IMR-90 (cell line): ENCODE results near the gene DIO1. TPM values are rescaled to one million over a fixed set of nuclear protein-coding genes. Genes with fewer than 3 reads are reported as not detected.

Experiments
- ATAC-seq: fragments of 200-7000 bp; cut with Tn5 transposase; 2 replicates; pipeline ENCODE4 v1.9.1; 2020; ENCODE audit warnings: low read depth, mild to moderate bottlenecking, moderate library complexity
- BruUV-seq: library from RNA; stranded (reverse); fragments of 400-500 nt; replicated peaks from 2 replicates; lab custom pipeline; 2021; lab: Mats Ljungman, UMichigan
- CTCF ChIA-PET: fragments of 300-600 bp; formaldehyde crosslinking; extraction: SDS; loops from one replicate; lab custom pipeline; 2021; ENCODE audit warnings: antibody characterized with exemption; lab: Yijun Ruan, JAX
- POLR2A ChIA-PET: fragments of 300-600 bp; sonication (Branson Sonifier 250); formaldehyde crosslinking; loops from one replicate; lab custom pipeline; 2022; ENCODE audit warnings: antibody characterized with exemption; ENCODE audit not compliant: unreplicated experiment; lab: Charles Lee
- DNase-seq: peaks from one replicate; pipeline ENCODE4 v3.0.0; 2013
- H2AFZ ChIP-seq: replicated peaks from 2 replicates; pipeline ENCODE3; 2013; ENCODE audit warnings: low read length, mild to moderate bottlenecking; ENCODE audit not compliant: poor library complexity
- H2AK5ac ChIP-seq: 2 replicates; pipeline ENCODE4 v1.6.1; 2013; ENCODE audit warnings: low read depth, low read length, inconsistent platforms
- H2AK9ac ChIP-seq: replicated peaks from 2 replicates; pipeline ENCODE3; 2013; ENCODE audit warnings: mild to moderate bottlenecking, low read depth, low read length, moderate library complexity; ENCODE audit not compliant: poor library complexity
- H2BK120ac ChIP-seq: 2 replicates; pipeline ENCODE4 v1.6.1; 2013; ENCODE audit warnings: low read depth, low read length, inconsistent platforms
- H2BK15ac ChIP-seq: 3 replicates; pipeline ENCODE4 v1.6.1; 2013; ENCODE audit warnings: low read depth, low read length, inconsistent platforms
- H2BK20ac ChIP-seq: 2 replicates; pipeline ENCODE4 v1.6.1; 2013; ENCODE audit warnings: low read depth, mild to moderate bottlenecking, inconsistent platforms, low read length, moderate library complexity
- H2BK5ac ChIP-seq: 2 replicates; pipeline ENCODE4 v1.6.1; 2013; ENCODE audit warnings: mild to moderate bottlenecking, low read depth, low read length, inconsistent platforms; ENCODE audit not compliant: poor library complexity, severe bottlenecking
- H3K14ac ChIP-seq: replicated peaks from 2 replicates; pipeline ENCODE4 v1.6.1; 2013; ENCODE audit warnings: low read depth, low read length, inconsistent platforms
- H3K18ac ChIP-seq: 2 replicates; pipeline ENCODE4 v1.6.1; 2013; ENCODE audit warnings: low read depth, low read length, control low read depth
- H3K23ac ChIP-seq: 2 replicates; pipeline ENCODE4 v1.6.1; 2013; ENCODE audit warnings: low read depth, low read length, inconsistent platforms
- H3K27ac ChIP-seq: 2 replicates; pipeline ENCODE4 v1.5.1; 2013; ENCODE audit warnings: mild to moderate bottlenecking, control low read depth, low read length; ENCODE audit not compliant: insufficient read depth
- H3K27me3 ChIP-seq: 2 replicates; pipeline ENCODE4 v1.6.1; 2013; ENCODE audit warnings: low read length; ENCODE audit not compliant: control insufficient read depth, insufficient read depth
- H3K36me3 ChIP-seq: 2 replicates; pipeline ENCODE4 v1.6.1; 2013; ENCODE audit warnings: low read length, mixed read lengths; ENCODE audit not compliant: control insufficient read depth, insufficient read depth
- H3K4ac ChIP-seq: 2 replicates; pipeline ENCODE4 v1.6.1; 2013; ENCODE audit warnings: low read depth, low read length, inconsistent platforms
- H3K4me1 ChIP-seq: 2 replicates; pipeline ENCODE4 v1.6.1; 2013; ENCODE audit warnings: low read length, mixed read lengths; ENCODE audit not compliant: control insufficient read depth, insufficient read depth
- H3K4me2 ChIP-seq: 2 replicates; pipeline ENCODE4 v1.6.1; 2013; ENCODE audit warnings: low read depth, mild to moderate bottlenecking, control low read depth, low read length, moderate library complexity
- H3K4me3 ChIP-seq: 2 replicates; pipeline ENCODE4 v1.5.1; 2013; ENCODE audit warnings: low read depth, mild to moderate bottlenecking, control low read depth, low read length, moderate library complexity; ENCODE audit not compliant: insufficient read depth
- H3K56ac ChIP-seq: 2 replicates; pipeline ENCODE4 v1.6.1; 2013; ENCODE audit warnings: low read length, inconsistent platforms; ENCODE audit not compliant: insufficient read depth; ENCODE audit errors: extremely low read depth
- H3K79me1 ChIP-seq, 2 experiments: 2 replicates each; pipeline ENCODE4 v1.6.1; 2013; ENCODE audit warnings: low read length in 2 of 2, inconsistent platforms in 1 of 2, low read depth in 1 of 2
- H3K9ac ChIP-seq: 2 replicates; pipeline ENCODE4 v1.6.1; 2013; ENCODE audit warnings: low read depth, low read length, control low read depth
- H3K9me1 ChIP-seq: 2 replicates; pipeline ENCODE4 v1.6.1; 2013; ENCODE audit warnings: low read length, inconsistent platforms; ENCODE audit not compliant: insufficient read depth
- H3K9me3 ChIP-seq: 2 replicates; pipeline ENCODE4 v1.6.1; 2013; ENCODE audit warnings: low read length; ENCODE audit not compliant: control insufficient read depth, insufficient read depth
- H4K20me1 ChIP-seq: 2 replicates; pipeline ENCODE4 v1.6.1; 2013; ENCODE audit warnings: low read length, inconsistent platforms; ENCODE audit not compliant: insufficient read depth
- H4K5ac ChIP-seq: 2 replicates; pipeline ENCODE4 v1.6.1; 2013; ENCODE audit warnings: mild to moderate bottlenecking, low read depth, low read length, control low read depth
- H4K8ac ChIP-seq, 2 experiments: 2 replicates each; pipeline ENCODE4 v1.6.1; 2013; ENCODE audit warnings: low read depth in 2 of 2, low read length in 2 of 2, control low read depth in 1 of 2, inconsistent platforms in 1 of 2
- H4K91ac ChIP-seq: 2 replicates; pipeline ENCODE4 v1.6.1; 2013; ENCODE audit warnings: low read depth, low read length, inconsistent platforms; ENCODE audit not compliant: insufficient read depth
- BHLHE40 ChIP-seq: fragments of 150-350 bp; IDR thresholded peaks from 2 replicates; pipeline ENCODE4 v1.6.1; 2016; ENCODE audit warnings: mild to moderate bottlenecking, low read depth, low read length
- MAFK ChIP-seq: IDR thresholded peaks from 2 replicates; pipeline ENCODE4 v1.6.1; 2012; ENCODE audit warnings: low read depth, low read length, improper control_type of control experiment
- MAZ ChIP-seq: IDR thresholded peaks from 2 replicates; pipeline ENCODE4 v1.6.1; 2012; ENCODE audit warnings: low read depth, mild to moderate bottlenecking, low read length, improper control_type of control experiment, moderate library complexity, borderline replicate concordance
- NFE2L2 ChIP-seq: fragments of 150-350 bp; IDR thresholded peaks from 2 replicates; pipeline ENCODE4 v1.6.1; 2016; ENCODE audit warnings: low read depth, mild to moderate bottlenecking, low read length
- POLR2A ChIP-seq: IDR thresholded peaks from 2 replicates; pipeline ENCODE4 v1.6.1; 2012; ENCODE audit warnings: mild to moderate bottlenecking, low read depth, low read length
- RAD21 ChIP-seq: IDR thresholded peaks from 2 replicates; pipeline ENCODE4 v1.6.1; 2012; ENCODE audit warnings: low read length, improper control_type of control experiment
- RCOR1 ChIP-seq: IDR thresholded peaks from 2 replicates; pipeline ENCODE4 v1.6.1; 2012; ENCODE audit warnings: mild to moderate bottlenecking, low read length, improper control_type of control experiment; ENCODE audit not compliant: insufficient replicate concordance
- RFX5 ChIP-seq: IDR thresholded peaks from 2 replicates; pipeline ENCODE4 v1.8.0; 2012; ENCODE audit warnings: low read depth, mild to moderate bottlenecking, low read length, moderate library complexity
- SMC3 ChIP-seq: fragments of 150-350 bp; IDR thresholded peaks from 2 replicates; pipeline ENCODE4 v1.6.1; 2016; ENCODE audit warnings: low read depth, mild to moderate bottlenecking, antibody characterized with exemption, low read length, moderate library complexity
- WGBS, 2 experiments: methylation state at CpG; one replicate each; pipeline versions ENCODE4 v1.1.5 to v1.1.7; 2013; ENCODE audit warnings: missing lambda C conversion rate in 2 of 2; ENCODE audit not compliant: insufficient read length in 1 of 2; ENCODE audit errors: extremely low coverage in 2 of 2; 5-methylcytosine and 5-hydroxymethylcytosine counted together
- dilution Hi-C: fragments of 300-500 bp; cut with HindIII; formaldehyde crosslinking; loops from one replicate; pipeline ENCODE4 v1.14.3; 2018; ENCODE audit warnings: low sequenced_read_pairs; ENCODE audit not compliant: unreplicated experiment
- in situ Hi-C: fragments of 300-500 bp; cut with MboI; formaldehyde crosslinking; loops from 3 replicates; pipeline ENCODE4 v1.14.3; 2019; ENCODE audit warnings: low sequenced_read_pairs, inconsistent platforms, mixed read lengths
- intact Hi-C: fragments of 100-400 bp; cut with micrococcal nuclease; formaldehyde crosslinking; loops from 2 replicates; pipeline ENCODE4 v1.10.0; 2022
- polyA plus RNA-seq, 3 experiments: library from polyadenylated mRNA; depleted of rRNA; stranded (reverse); fragments of >200 nt; gene quantifications; 2 replicates each; pipeline ENCODE4 v1.2.3, GENCODE V29; 2012; ENCODE audit warnings: low replicate concordance in 1 of 3
- total RNA-seq: library from RNA; depleted of rRNA; stranded (reverse); fragments of >200 nt; gene quantifications from 2 replicates; pipeline ENCODE4 v1.2.3, GENCODE V29; 2012
- TF ChIP-seq, protein P1 (sequence below): fragments of 150-350 bp; IDR thresholded peaks from 2 replicates; pipeline ENCODE4 v1.6.1; 2017; ENCODE audit warnings: mild to moderate bottlenecking, antibody characterized with exemption, low read length, low read depth
- TF ChIP-seq, protein P2 (sequence below): conservative IDR thresholded peaks from 2 replicates; pipeline ENCODE4 v1.5.1; 2012; ENCODE audit warnings: mild to moderate bottlenecking, low read depth, low read length, improper control_type of control experiment

DIO1 gene
- total and polyA plus RNA-seq, 2 of the 4 experiments (the other 2 are of a cell fraction): not detected

DNA sequence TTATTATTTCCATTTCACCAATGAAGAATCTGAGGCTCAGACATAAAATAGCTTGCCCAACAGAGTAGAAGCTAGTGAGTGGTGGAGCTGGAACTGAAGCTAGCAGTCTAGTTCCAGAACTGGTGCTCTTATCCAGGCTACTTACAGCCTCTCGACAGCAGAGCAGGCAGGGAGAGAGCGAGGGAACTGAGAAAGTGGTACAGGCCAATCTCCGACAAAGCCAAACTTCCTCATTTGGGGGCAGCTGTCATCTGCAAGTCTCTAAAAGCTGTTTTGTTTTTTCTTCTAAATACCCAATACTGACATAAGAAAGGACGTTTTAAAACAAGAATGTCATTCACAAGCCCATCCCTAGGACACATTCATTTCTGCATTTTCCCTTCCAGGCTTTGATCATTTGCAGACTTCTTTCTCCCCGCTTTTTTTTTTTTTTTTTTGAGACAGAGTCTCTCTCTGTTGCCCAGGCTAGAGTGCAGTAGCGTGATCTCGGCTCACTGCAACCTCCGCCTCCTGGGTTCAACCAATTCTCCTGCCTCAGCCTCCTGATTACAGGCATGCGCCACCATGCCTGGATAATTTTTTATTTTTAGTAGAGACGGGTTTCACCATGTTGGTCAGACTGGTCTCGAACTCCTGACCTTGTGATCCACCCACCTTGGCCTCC lies 24.4 kb upstream of the DIO1 start:
- Histone ChIP-seq H3K27ac (no peak overlapping the region), H3K4me3 (no peak overlapping the region), H3K9me3 (no peaks in the 10 kb centered on the region), H4K20me1 (no peaks in the 10 kb centered on the region), H3K14ac (no peak overlapping the region), H3K4ac (no peak overlapping the region), H2BK5ac (no peak overlapping the region), H2BK120ac (no peak overlapping the region), H3K9ac (no peak overlapping the region), H3K56ac (no peak overlapping the region), H2AFZ (no peak overlapping the region), H2AK9ac (no peak overlapping the region), H2AK5ac (no peak overlapping the region), H4K5ac (no peak overlapping the region), H3K79me1 (no peaks in the 10 kb centered on the region), H3K4me1 (0 out of 2 replicates have a peak, but pooled peaks cover 2% of the 10 kb centered on the region), H2BK20ac (no peak overlapping the region), H3K23ac (no peak overlapping the region), H4K8ac (no peak overlapping the region), H4K91ac (no peak overlapping the region), H3K9me1 (no peaks in the 10 kb centered on the region), H3K27me3 (no peaks in the 10 kb centered on the region), H3K36me3 (peaks cover 17% of the 10 kb centered on the region), H3K18ac (no peak overlapping the region), H3K4me2 (no peak overlapping the region), H2BK15ac (no peak overlapping the region)
- intact Hi-C loops: loop anchor here (10.0 kb wide), 1 partner anchor 535 kb away; the partner anchor contains the start of gene SSBP3
- no CpG with 5 or more reads among the region's 11 CpGs for WGBS, 2 experiments
- dilution Hi-C loops: no loop called here
- ChIA-PET CTCF (interaction anchor here (0.8 to 1.1 kb wide), 3 partner anchors 76 to 217 kb away, joined by 3 to 5 read pairs (median 4); partner anchors contain the start of gene IFT25), POLR2A (no interaction called here)
- in situ Hi-C loops: loop anchor here (25.0 kb wide), 4 partner anchors 193 to 918 kb away; partner anchors contain the start of genes CYB5RL, MRPL37, TCEANC2 and TMEM59
- no peak for DNase-seq
- TF ChIP-seq, protein P1, sequence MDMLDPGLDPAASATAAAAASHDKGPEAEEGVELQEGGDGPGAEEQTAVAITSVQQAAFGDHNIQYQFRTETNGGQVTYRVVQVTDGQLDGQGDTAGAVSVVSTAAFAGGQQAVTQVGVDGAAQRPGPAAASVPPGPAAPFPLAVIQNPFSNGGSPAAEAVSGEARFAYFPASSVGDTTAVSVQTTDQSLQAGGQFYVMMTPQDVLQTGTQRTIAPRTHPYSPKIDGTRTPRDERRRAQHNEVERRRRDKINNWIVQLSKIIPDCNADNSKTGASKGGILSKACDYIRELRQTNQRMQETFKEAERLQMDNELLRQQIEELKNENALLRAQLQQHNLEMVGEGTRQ: no peak
- TF ChIP-seq SMC3: no peak
- TF ChIP-seq NFE2L2: no peak
- TF ChIP-seq, protein P2, sequence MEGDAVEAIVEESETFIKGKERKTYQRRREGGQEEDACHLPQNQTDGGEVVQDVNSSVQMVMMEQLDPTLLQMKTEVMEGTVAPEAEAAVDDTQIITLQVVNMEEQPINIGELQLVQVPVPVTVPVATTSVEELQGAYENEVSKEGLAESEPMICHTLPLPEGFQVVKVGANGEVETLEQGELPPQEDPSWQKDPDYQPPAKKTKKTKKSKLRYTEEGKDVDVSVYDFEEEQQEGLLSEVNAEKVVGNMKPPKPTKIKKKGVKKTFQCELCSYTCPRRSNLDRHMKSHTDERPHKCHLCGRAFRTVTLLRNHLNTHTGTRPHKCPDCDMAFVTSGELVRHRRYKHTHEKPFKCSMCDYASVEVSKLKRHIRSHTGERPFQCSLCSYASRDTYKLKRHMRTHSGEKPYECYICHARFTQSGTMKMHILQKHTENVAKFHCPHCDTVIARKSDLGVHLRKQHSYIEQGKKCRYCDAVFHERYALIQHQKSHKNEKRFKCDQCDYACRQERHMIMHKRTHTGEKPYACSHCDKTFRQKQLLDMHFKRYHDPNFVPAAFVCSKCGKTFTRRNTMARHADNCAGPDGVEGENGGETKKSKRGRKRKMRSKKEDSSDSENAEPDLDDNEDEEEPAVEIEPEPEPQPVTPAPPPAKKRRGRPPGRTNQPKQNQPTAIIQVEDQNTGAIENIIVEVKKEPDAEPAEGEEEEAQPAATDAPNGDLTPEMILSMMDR: no peak
- no peak for TF ChIP-seq POLR2A
- TF ChIP-seq MAZ: no peak
- no peak for TF ChIP-seq RAD21
- no peak for TF ChIP-seq RCOR1
- no peak for TF ChIP-seq BHLHE40
- TF ChIP-seq MAFK: no peak
- TF ChIP-seq RFX5: no peak
- no peak; the same call in 1 of the 2 replicates for ATAC-seq
- BruUV-seq: no TSS peak
